Gastroesophageal sphincter (tissue), 2 donors: Measurements from ENCODE around the gene BARHL2.

ENCODE experiments used
- EP300 ChIP-seq: sonication (generic); formaldehyde crosslinking; IDR thresholded peaks from one replicate; pipeline ENCODE4 v1.6.1; 2017; ENCODE audit warnings: antibody characterized with exemption, mild to moderate bottlenecking
- POLR2AphosphoS5 ChIP-seq: sonication (generic); formaldehyde crosslinking; IDR thresholded peaks from one replicate; pipeline ENCODE4 v1.6.1; 2017; ENCODE audit warnings: antibody characterized with exemption

DNA sequence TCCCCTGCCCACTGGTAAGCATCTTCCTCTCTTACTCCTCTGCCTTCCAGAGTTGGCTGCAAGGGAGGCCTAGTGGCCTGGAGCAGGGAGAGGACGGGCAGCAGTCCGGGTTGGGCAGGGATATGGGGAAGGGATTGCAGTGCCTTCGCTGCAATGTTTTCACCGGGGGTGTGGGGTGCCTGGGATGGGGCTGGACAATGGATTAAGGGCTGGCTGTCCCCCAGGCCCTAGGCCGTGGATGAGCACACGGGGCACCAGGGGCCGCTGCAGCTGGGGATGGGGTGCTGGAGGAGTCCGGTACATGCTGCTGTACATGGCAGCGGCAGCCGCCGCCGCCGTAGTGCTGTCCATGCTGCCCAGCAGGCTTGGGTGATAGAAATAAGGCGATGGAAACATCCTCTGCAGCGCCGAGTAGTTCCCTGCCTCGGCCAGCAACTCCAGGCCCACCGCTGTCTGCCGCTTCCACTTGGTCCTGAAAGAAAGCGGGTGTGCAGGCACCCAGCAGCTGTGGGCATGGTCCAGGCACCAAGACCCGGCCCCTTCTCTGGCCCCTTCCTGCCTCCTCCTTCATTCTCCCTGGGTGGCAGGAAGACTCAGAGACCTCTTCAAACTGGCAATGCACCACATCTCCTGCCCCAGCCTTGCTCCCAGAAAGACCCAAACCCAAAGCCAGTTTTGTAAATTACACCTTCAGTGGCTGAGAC, 4.8 kb downstream of the BARHL2 start:
- TF ChIP-seq POLR2AphosphoS5 (no peak), EP300 (no peak)
